ENCODE results near the gene PYGM.
A peak's percentile ranks its signal among the peaks of the same experiment; 100 is the strongest.

The PYGM gene

GRCh38 chr11:64742889-64743590, 16.7 kb downstream of the PYGM start:
- TF ChIP-seq EGR1 (IDR thresholded peaks at IDR 0.05) (0 out of 2 replicates have a peak, but pooled peaks have one; percentile 3), FOXM1 (IDR thresholded peaks at IDR 0.05; ENCODE audit: borderline replicate concordance, low read depth) (no peak), TCF12 (IDR thresholded peaks at IDR 0.05; ENCODE audit: low read depth) (peak; percentile 41; the same call in 1 of the 2 replicates), EP300 (IDR thresholded peaks at IDR 0.05; ENCODE audit: borderline replicate concordance) (no peak), ZBTB7A (IDR thresholded peaks at IDR 0.05; ENCODE audit: low read depth) (peak; percentile 86; the same call in 1 of the 2 replicates), RAD21 (IDR thresholded peaks at IDR 0.05; ENCODE audit: low read depth) (peak; percentile 38; the same call in 1 of the 2 replicates), CEBPB (IDR thresholded peaks at IDR 0.05) (peak; percentile 77), NFIC (IDR thresholded peaks at IDR 0.05) (no peak), REST (IDR thresholded peaks at IDR 0.05; ENCODE audit: low read depth) (no peak), TAF1 (IDR thresholded peaks at IDR 0.05; ENCODE audit: low read depth) (0 out of 2 replicates have a peak, but pooled peaks have one; percentile 15), TEAD4 (IDR thresholded peaks at IDR 0.05) (peak; percentile 65)

GRCh38 chr11:64742087-64742888, 17.5 kb downstream of the PYGM start:
- TF ChIP-seq EGR1 (IDR thresholded peaks at IDR 0.05) (no peak), FOXM1 (IDR thresholded peaks at IDR 0.05; ENCODE audit: borderline replicate concordance, low read depth) (no peak), USF1 (IDR thresholded peaks at IDR 0.05) (no peak), ZBTB7A (IDR thresholded peaks at IDR 0.05; ENCODE audit: low read depth) (no peak), YY1 (IDR thresholded peaks at IDR 0.05; ENCODE audit: low read depth) (no peak), TEAD4 (IDR thresholded peaks at IDR 0.05) (no peak), EP300 (IDR thresholded peaks at IDR 0.05; ENCODE audit: borderline replicate concordance) (no peak), CREB1 (IDR thresholded peaks at IDR 0.05; ENCODE audit: low read depth) (no peak), NFIC (IDR thresholded peaks at IDR 0.05) (no peak), REST (IDR thresholded peaks at IDR 0.05; ENCODE audit: low read depth) (no peak), TCF12 (IDR thresholded peaks at IDR 0.05; ENCODE audit: low read depth) (no peak; the same call in 1 of the 2 replicates), CEBPB (IDR thresholded peaks at IDR 0.05) (no peak), RAD21 (IDR thresholded peaks at IDR 0.05; ENCODE audit: low read depth) (no peak), TAF1 (IDR thresholded peaks at IDR 0.05; ENCODE audit: low read depth) (no peak), MAX (IDR thresholded peaks at IDR 0.05) (no peak)

- no peak for TF ChIP-seq CREB1 (IDR thresholded peaks at IDR 0.05; ENCODE audit: low read depth)
- no peak for TF ChIP-seq ZBTB7A (IDR thresholded peaks at IDR 0.05; ENCODE audit: low read depth)
- TF ChIP-seq RAD21 (IDR thresholded peaks at IDR 0.05; ENCODE audit: low read depth), result no peak
- no peak for TF ChIP-seq YY1 (IDR thresholded peaks at IDR 0.05; ENCODE audit: low read depth)
- TF ChIP-seq REST (IDR thresholded peaks at IDR 0.05; ENCODE audit: low read depth), result no peak
- TF ChIP-seq EP300 (IDR thresholded peaks at IDR 0.05; ENCODE audit: borderline replicate concordance), result no peak
- TF ChIP-seq EGR1 (IDR thresholded peaks at IDR 0.05), result no peak
- no peak for TF ChIP-seq TEAD4 (IDR thresholded peaks at IDR 0.05)
- no peak for TF ChIP-seq TAF1 (IDR thresholded peaks at IDR 0.05; ENCODE audit: low read depth)
- TF ChIP-seq CEBPB (IDR thresholded peaks at IDR 0.05), result no peak
- TF ChIP-seq TCF12 (IDR thresholded peaks at IDR 0.05; ENCODE audit: low read depth), result no peak
- no peak for TF ChIP-seq MAX (IDR thresholded peaks at IDR 0.05)
- no peak for TF ChIP-seq USF1 (IDR thresholded peaks at IDR 0.05)
- no peak for TF ChIP-seq NFIC (IDR thresholded peaks at IDR 0.05)
- no peak for TF ChIP-seq FOXM1 (IDR thresholded peaks at IDR 0.05; ENCODE audit: borderline replicate concordance, low read depth)
These were observed 18.2 kb downstream of the PYGM start for GRCh38 chr11:64741375-64742086.
